Ureter (tissue), 1 donor: Measurements from ENCODE around the gene USP17L11. TPM values are rescaled to one million over a fixed set of nuclear protein-coding genes. Genes with fewer than 3 reads are reported as not detected.
"Not testable (repeated sequence)": the region's sequence is repeated elsewhere in the genome, so short reads cannot be mapped to it uniquely, and the experiment has no call there.

Experiments used
- DNase-seq: peaks from one replicate; pipeline ENCODE4 v3.0.0-alpha.2; 2020; ENCODE audit warnings: low spot score
- total RNA-seq: library from RNA; stranded (reverse); gene quantifications from one replicate; pipeline ENCODE4 v1.2.4, GENCODE V29; 2023
- donor health status: DM: yes; HTN: yes; CAD: no.

USP17L11 gene, protein sequence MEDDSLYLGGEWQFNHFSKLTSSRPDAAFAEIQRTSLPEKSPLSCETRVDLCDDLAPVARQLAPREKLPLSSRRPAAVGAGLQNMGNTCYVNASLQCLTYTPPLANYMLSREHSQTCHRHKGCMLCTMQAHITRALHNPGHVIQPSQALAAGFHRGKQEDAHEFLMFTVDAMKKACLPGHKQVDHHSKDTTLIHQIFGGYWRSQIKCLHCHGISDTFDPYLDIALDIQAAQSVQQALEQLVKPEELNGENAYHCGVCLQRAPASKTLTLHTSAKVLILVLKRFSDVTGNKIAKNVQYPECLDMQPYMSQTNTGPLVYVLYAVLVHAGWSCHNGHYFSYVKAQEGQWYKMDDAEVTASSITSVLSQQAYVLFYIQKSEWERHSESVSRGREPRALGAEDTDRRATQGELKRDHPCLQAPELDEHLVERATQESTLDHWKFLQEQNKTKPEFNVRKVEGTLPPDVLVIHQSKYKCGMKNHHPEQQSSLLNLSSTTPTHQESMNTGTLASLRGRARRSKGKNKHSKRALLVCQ
- total RNA-seq = 0.29 TPM

GRCh38 chr4:9215105-9215504 is at the start of gene USP17L11:
Gene USP17L11 (plus strand): TSS chr4:9215405. CDS start chr4:9215405, 0 bp downstream.
- DNase-seq = not testable (repeated sequence)

DNA sequence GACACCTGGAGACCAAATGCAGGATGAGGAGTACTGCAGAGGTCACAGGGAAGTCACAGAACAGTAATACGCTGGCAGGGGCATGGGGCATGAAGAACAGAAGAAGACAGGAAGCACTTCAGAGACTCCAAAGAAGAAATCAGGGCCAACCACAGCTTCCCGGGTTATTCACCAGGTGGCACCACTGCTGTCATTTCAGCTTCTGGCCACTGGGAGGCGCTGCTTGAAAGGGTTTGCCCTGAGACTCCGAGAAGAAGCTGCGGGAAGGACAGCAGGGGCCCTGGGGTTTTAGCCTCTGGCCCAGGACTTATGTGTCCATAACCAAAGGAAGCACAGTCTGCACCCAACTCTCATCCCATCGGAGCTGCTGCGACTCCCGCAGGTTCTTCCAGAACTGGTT is 49.2 kb upstream of the USP17L11 start:
- not testable (repeated sequence) for DNase-seq

DNA sequence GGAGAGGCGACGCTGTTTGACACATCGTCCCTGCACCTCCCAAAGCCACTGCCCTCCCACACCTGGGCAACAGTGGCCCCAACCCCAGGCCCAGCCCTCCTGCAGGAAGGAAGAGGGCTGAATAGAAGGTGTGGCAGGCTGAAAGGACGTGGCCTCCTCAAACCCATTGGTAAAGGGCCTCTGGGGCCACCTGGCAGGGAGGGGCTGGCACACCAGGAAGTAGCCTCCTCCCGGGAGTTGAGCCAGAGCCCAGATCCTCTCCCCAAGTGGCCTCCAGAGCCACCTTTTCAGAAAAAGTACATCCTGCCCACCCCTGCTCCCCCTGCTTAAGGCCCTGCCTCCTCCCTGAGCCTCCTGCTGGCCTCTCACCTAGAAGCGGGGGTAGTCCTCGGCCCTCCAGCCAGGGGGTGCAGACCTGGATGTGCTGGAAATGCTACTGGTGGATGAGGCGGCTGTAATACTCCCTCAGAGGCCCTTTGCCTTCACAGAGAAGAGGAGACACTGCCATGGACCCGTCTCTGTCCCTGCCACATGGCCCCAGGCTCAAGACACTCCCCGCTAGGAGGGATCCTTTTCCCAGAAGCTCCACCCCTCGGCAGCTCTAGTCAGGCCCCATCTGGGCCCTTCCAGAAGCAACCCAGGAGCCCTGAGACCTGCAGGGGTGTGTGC is 45.3 kb upstream of the USP17L11 start, which contains the start of gene FAM90A26:
FAM90A26 (plus strand) TSS at position 619 of the 669 bp plus-strand sequence. CDS start 2,764 bp downstream, outside the sequence.
- DNase-seq = not testable (repeated sequence)

- not testable (repeated sequence) for DNase-seq
These were observed 4.8 kb upstream of the USP17L11 start, which contains the start of gene USP17L10 for GRCh38 chr4:9210357-9210756. Gene USP17L10 (plus strand): TSS chr4:9210657. CDS start chr4:9210657, 0 bp downstream.

- peak; percentile 33 for DNase-seq
These were observed 504 bp upstream of the USP17L11 start for GRCh38 chr4:9214701-9215100.

GRCh38 chr4:9219852-9220251 is 4.6 kb downstream of the USP17L11 start, which contains the start of gene USP17L12:
Gene USP17L12 (plus strand): TSS chr4:9220152. CDS start chr4:9220152, 0 bp downstream.
- not testable (repeated sequence) for DNase-seq

DNA sequence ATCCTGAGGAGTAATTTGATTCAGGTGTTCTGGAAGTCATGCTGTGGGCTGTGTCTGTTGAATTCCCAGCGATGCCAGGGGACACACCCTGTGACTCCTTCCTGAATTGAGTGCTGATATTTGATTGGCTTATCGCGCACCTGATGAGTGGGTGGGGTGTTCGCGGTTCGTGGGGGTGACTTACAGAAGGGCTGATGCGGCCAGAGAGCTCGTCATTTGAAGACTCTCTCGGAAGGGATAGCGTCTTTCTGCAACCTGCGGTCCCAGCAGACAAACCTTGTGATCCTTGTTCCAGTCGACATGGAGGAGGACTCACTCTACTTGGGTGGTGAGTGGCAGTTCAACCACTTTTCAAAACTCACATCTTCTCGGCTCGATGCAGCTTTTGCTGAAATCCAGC is 9.4 kb downstream of the USP17L11 start, which contains the start of gene USP17L13:
USP17L13 (plus strand) TSS at position 301 of the 400 bp plus-strand sequence; CDS start at position 301, 0 bp downstream.
- DNase-seq = not testable (repeated sequence)

DNA sequence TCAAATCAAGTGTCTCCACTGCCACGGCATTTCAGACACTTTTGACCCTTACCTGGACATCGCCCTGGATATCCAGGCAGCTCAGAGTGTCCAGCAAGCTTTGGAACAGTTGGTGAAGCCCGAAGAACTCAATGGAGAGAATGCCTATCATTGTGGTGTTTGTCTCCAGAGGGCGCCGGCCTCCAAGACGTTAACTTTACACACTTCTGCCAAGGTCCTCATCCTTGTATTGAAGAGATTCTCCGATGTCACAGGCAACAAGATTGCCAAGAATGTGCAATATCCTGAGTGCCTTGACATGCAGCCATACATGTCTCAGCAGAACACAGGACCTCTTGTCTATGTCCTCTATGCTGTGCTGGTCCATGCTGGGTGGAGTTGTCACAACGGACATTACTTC is 15.0 kb downstream of the USP17L11 start:
- DNase-seq = peak; percentile 20

- DNase-seq = not testable (repeated sequence)
These were observed 18.9 kb downstream of the USP17L11 start, which contains the start of gene USP17L15 for GRCh38 chr4:9234085-9234484. Gene USP17L15 (plus strand): TSS chr4:9234385. CDS start chr4:9234385, 0 bp downstream.

DNA sequence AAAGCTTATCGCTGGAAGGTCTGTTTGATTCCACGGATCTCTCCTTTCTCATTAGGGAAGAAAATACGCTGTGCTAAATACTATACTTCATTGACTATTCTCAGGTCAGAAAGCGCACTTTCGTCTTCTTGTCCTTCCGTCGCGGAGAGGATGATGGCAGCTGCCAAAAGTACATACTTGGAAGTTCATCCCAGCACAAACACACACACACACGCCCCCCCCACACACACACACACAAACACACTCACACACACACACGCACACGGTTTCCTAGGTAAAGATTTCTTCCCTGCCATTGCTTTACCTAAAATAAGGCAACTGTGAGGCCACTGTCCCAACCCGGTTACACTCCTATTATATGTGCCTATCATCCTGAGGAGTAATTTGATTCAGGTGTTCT is 23.3 kb downstream of the USP17L11 start:
- DNase-seq = peak; percentile 35

DNA sequence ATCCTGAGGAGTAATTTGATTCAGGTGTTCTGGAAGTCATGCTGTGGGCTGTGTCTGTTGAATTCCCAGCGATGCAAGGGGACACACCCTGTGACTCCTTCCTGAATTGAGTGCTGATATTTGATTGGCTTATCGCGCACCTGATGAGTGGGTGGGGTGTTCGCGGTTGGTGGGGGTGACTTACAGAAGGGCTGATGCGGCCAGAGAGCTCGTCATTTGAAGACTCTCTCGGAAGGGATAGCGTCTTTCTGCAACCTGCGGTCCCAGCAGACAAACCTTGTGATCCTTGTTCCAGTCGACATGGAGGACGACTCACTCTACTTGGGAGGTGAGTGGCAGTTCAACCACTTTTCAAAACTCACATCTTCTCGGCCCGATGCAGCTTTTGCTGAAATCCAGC is 28.4 kb downstream of the USP17L11 start, which contains the start of gene USP17L17:
USP17L17 (plus strand) TSS at position 301 of the 400 bp plus-strand sequence; CDS start at position 301, 0 bp downstream.
- not testable (repeated sequence) for DNase-seq

GRCh38 chr4:9247953-9248680 is 32.9 kb downstream of the USP17L11 start, which contains the start of gene USP17L18:
Gene USP17L18 (plus strand): TSS chr4:9248630. CDS start chr4:9248630, 0 bp downstream.
- peak; percentile 44 for DNase-seq

DNA sequence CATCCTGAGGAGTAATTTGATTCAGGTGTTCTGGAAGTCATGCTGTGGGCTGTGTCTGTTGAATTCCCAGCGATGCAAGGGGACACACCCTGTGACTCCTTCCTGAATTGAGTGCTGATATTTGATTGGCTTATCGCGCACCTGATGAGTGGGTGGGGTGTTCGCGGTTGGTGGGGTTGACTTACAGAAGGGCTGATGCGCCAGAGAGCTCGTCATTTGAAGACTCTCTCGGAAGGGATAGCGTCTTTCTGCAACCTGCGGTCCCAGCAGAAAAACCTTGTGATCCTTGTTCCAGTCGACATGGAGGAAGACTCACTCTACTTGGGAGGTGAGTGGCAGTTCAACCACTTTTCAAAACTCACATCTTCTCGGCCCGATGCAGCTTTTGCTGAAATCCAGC is 37.9 kb downstream of the USP17L11 start, which contains the start of gene USP17L19:
USP17L19 (plus strand) TSS at position 301 of the 400 bp plus-strand sequence; CDS start at position 301, 0 bp downstream.
- not testable (repeated sequence) for DNase-seq

GRCh38 chr4:9257824-9258223 is 42.6 kb downstream of the USP17L11 start, which contains the start of gene USP17L20:
Gene USP17L20 (plus strand): TSS chr4:9258124. CDS start chr4:9258124, 0 bp downstream.
- DNase-seq = not testable (repeated sequence)

GRCh38 chr4:9262572-9262971 is 47.4 kb downstream of the USP17L11 start, which contains the start of gene USP17L21:
Gene USP17L21 (plus strand): TSS chr4:9262872. CDS start chr4:9262872, 0 bp downstream.
- not testable (repeated sequence) for DNase-seq

Other genes starting within 250 kb of the USP17L11 start
- not detected for gene FAM90A26, start 45.0 kb upstream of the USP17L11 start, total RNA-seq
- gene USP17L10, start 4.7 kb upstream of the USP17L11 start, total RNA-seq = not detected
- not detected for gene USP17L12, start 4.7 kb downstream of the USP17L11 start, total RNA-seq
- not detected for gene USP17L13, start 9.5 kb downstream of the USP17L11 start, total RNA-seq
- not detected for gene USP17L15, start 19.0 kb downstream of the USP17L11 start, total RNA-seq
- gene USP17L17, start 28.5 kb downstream of the USP17L11 start, total RNA-seq = not detected
- gene USP17L18, start 33.2 kb downstream of the USP17L11 start, total RNA-seq = 0.29 TPM
- gene USP17L19, start 38.0 kb downstream of the USP17L11 start, total RNA-seq = not detected
- gene USP17L20, start 42.7 kb downstream of the USP17L11 start, total RNA-seq = not detected
- not detected for gene USP17L21, start 47.5 kb downstream of the USP17L11 start, total RNA-seq
- not detected for gene USP17L22, start 52.2 kb downstream of the USP17L11 start, total RNA-seq
- gene USP17L24, start 109.8 kb downstream of the USP17L11 start, total RNA-seq = not detected
- not detected for gene USP17L25, start 114.5 kb downstream of the USP17L11 start, total RNA-seq
- gene USP17L26, start 119.3 kb downstream of the USP17L11 start, total RNA-seq = not detected
- gene USP17L5, start 124.0 kb downstream of the USP17L11 start, total RNA-seq = not detected
- not detected for gene USP17L27, start 128.7 kb downstream of the USP17L11 start, total RNA-seq
- gene USP17L28, start 133.5 kb downstream of the USP17L11 start, total RNA-seq = not detected
- not detected for gene USP17L29, start 138.2 kb downstream of the USP17L11 start, total RNA-seq
- not detected for gene USP17L30, start 147.7 kb downstream of the USP17L11 start, total RNA-seq
- gene DEFB131A, start 229.0 kb downstream of the USP17L11 start, total RNA-seq = not detected